K562 (cell line): Measurements from ENCODE around the gene ETV4. TPM values are rescaled to one million over a fixed set of nuclear protein-coding genes. Genes with fewer than 3 reads are reported as not detected.

Experiments
- ATAC-seq: fragments of 200-7000 bp; cut with Tn5 transposase; 3 replicates; pipeline ENCODE4 v1.9.1; 2020; ENCODE audit warnings: moderate library complexity
- BruUV-seq: library from RNA; stranded (reverse); fragments of 400-500 nt; replicated peaks from 2 replicates; lab custom pipeline; 2021; lab: Mats Ljungman, UMichigan
- CTCF ChIA-PET: fragments of 300-600 bp; formaldehyde crosslinking; extraction: SDS; loops from one replicate; lab custom pipeline; 2021; ENCODE audit warnings: low intra/inter-chr PET ratio; lab: Yijun Ruan, JAX
- POLR2A ChIA-PET: fragments of 300-600, 350-650 bp; sonication (Branson Sonifier 250); formaldehyde crosslinking; extraction: SDS; loops from one replicate; lab custom pipeline; 2021; ENCODE audit warnings: antibody characterized with exemption, inconsistent platforms; lab: Yijun Ruan, JAX
- DNase-seq, 4 experiments: peaks; one replicate each; pipeline versions ENCODE4 v3.0.0 to v3.0.0-alpha.2; 2011 to 2018; ENCODE audit warnings: low spot score in 3 of 4, mixed read lengths in 3 of 4; ENCODE audit errors: extremely low read depth in 1 of 4
- FAIRE-seq: peaks from 2 replicates; lab custom pipeline; 2011; peaks lifted over from hg19 to GRCh38; lab: Jason Lieb, UNC
- H2AFZ ChIP-seq: 2 replicates; pipeline ENCODE4 v1.6.0; 2011; ENCODE audit warnings: low read depth, low read length, control low read depth, inconsistent platforms
- H3K27ac ChIP-seq: fragments of 200-600 bp; 3 replicates; pipeline ENCODE4 v1.8.0; 2011; ENCODE audit warnings: low read depth, mild to moderate bottlenecking, control low read depth, inconsistent platforms, low read length, moderate library complexity, mixed read lengths; ENCODE audit errors: extremely low read depth
- H3K27me3 ChIP-seq, 2 experiments: fragments of 300-600 bp in 1 of 2; 2 replicates in 1 of 2; 3 replicates in 1 of 2; pipeline versions ENCODE4 v1.6.0 to v1.8.0; 2011; ENCODE audit warnings: inconsistent platforms in 2 of 2, low read length in 2 of 2, mild to moderate bottlenecking in 1 of 2, mixed read lengths in 1 of 2, moderate library complexity in 1 of 2; ENCODE audit not compliant: control insufficient read depth in 2 of 2, insufficient read depth in 2 of 2
- H3K36me3 ChIP-seq: fragments of 300-600 bp; 3 replicates; pipeline ENCODE4 v1.8.0; 2011; ENCODE audit warnings: mild to moderate bottlenecking, low read length, inconsistent platforms; ENCODE audit not compliant: control insufficient read depth, insufficient read depth
- H3K4me1 ChIP-seq, 2 experiments: fragments of 200-600 bp in 1 of 2; replicated peaks in 1 of 2; 2 replicates in 1 of 2; 3 replicates in 1 of 2; pipeline versions ENCODE4 v1.5.1 to v1.8.0; 2011; ENCODE audit warnings: inconsistent platforms in 2 of 2, low read length in 2 of 2, mild to moderate bottlenecking in 1 of 2, mixed read lengths in 1 of 2, moderate library complexity in 1 of 2; ENCODE audit not compliant: control insufficient read depth in 2 of 2, insufficient read depth in 2 of 2
- H3K4me2 ChIP-seq: 2 replicates; pipeline ENCODE4 v1.6.1; 2011; ENCODE audit warnings: low read length, control low read depth, inconsistent platforms, mixed read lengths; ENCODE audit not compliant: insufficient read depth
- H3K4me3 ChIP-seq: fragments of 200-600 bp; sonication (generic), shearing (Covaris generic); 2 replicates; pipeline ENCODE4 v1.5.1; 2016; ENCODE audit warnings: control low read depth, inconsistent platforms
- H3K79me2 ChIP-seq: fragments of 200-600 bp; 3 replicates; pipeline ENCODE4 v1.8.0; 2011; ENCODE audit warnings: low read length, inconsistent platforms; ENCODE audit not compliant: control insufficient read depth, insufficient read depth
- H3K9ac ChIP-seq, 2 experiments: 2 replicates each; pipeline versions ENCODE4 v1.6.0 to v1.6.1; 2011; ENCODE audit warnings: low read depth in 2 of 2, low read length in 2 of 2, control low read depth in 1 of 2, inconsistent platforms in 1 of 2, mild to moderate bottlenecking in 1 of 2, mixed read lengths in 1 of 2; ENCODE audit not compliant: insufficient read depth in 1 of 2
- H3K9me1 ChIP-seq: one replicate; pipeline ENCODE4 v1.6.0; 2011; ENCODE audit warnings: inconsistent platforms, mild to moderate bottlenecking, low read length, moderate library complexity; ENCODE audit not compliant: control insufficient read depth, insufficient read depth
- H3K9me3 ChIP-seq: replicated peaks from 2 replicates; pipeline ENCODE4 v1.5.1; 2011; ENCODE audit warnings: low read depth, low read length, inconsistent platforms; ENCODE audit not compliant: control insufficient read depth, insufficient read depth
- H4K20me1 ChIP-seq: replicated peaks from 2 replicates; pipeline ENCODE4 v1.6.1; 2011; ENCODE audit warnings: low read length, inconsistent platforms, mixed read lengths; ENCODE audit not compliant: control insufficient read depth, insufficient read depth
- FOXM1 ChIP-seq, 2 experiments: fragments of 450-650 bp in 1 of 2; sonication (generic) in 1 of 2; formaldehyde crosslinking in 1 of 2; IDR thresholded peaks; 2 replicates each; pipeline versions ENCODE4 v1.6.1 to v1.9.0; 2017 to 2022; ENCODE audit warnings: low read depth in 2 of 2, mild to moderate bottlenecking in 2 of 2, missing genetic modification reagents in 1 of 2, moderate library complexity in 1 of 2
- JUND ChIP-seq, 2 experiments: IDR thresholded peaks; 2 replicates in 1 of 2; 3 replicates in 1 of 2; pipeline ENCODE4 v1.6.1; 2011; ENCODE audit warnings: borderline replicate concordance in 2 of 2, low read depth in 2 of 2, low read length in 2 of 2, improper control_type of control experiment in 1 of 2, missing biosample characterization in 1 of 2, missing genetic modification characterization in 1 of 2, missing genetic modification reagents in 1 of 2
- YY1 ChIP-seq, 3 experiments: IDR thresholded peaks; 2 replicates each; pipeline ENCODE4 v1.6.1; 2011; ENCODE audit warnings: low read length in 2 of 3, mild to moderate bottlenecking in 2 of 3, moderate library complexity in 2 of 3, borderline replicate concordance in 1 of 3, control low read depth in 1 of 3, low read depth in 1 of 3; ENCODE audit not compliant: insufficient read depth in 3 of 3, insufficient replicate concordance in 2 of 3, control insufficient read depth in 1 of 3, insufficient read length in 1 of 3; ENCODE audit errors: extremely low read depth in 1 of 3
- WGBS: fragments of 100-300 bp; shearing (Covaris generic); methylation state at CpG from one replicate; pipeline ENCODE4 v1.1.6; 2016; ENCODE audit warnings: low coverage, mixed read lengths; ENCODE audit not compliant: insufficient coverage; ENCODE audit errors: missing lambda C conversion rate; 5-methylcytosine and 5-hydroxymethylcytosine counted together
- in situ Hi-C: fragments of 300-500 bp; cut with MboI; formaldehyde crosslinking; loops from 4 replicates; pipeline ENCODE4 v1.15.0; 2018; ENCODE audit warnings: inconsistent platforms, mixed read lengths
- intact Hi-C: fragments of 100-400 bp; cut with micrococcal nuclease; formaldehyde crosslinking; loops from 2 replicates; pipeline ENCODE4 v1.14.2; 2022
- polyA plus RNA-seq, 8 experiments: library from polyadenylated mRNA; depleted of rRNA in 4 of 8; stranded (reverse) in 5 of 8; unstranded in 3 of 8; fragments of >200 nt; fragmentation: Nextera tagmentation in 2 of 8; fragmentation: Illumina TruSeq in 1 of 8; extraction: Ambion mirVana in 2 of 8; extraction: Trizol in 1 of 8; gene quantifications; 2 replicates each; pipeline versions ENCODE4 v1.2.1 to v1.2.3, GENCODE V29; 2011 to 2014; ENCODE audit warnings: inconsistent platforms in 1 of 8, missing spikeins in 1 of 8
- total RNA-seq, 7 experiments: library from RNA; depleted of rRNA in 6 of 7; stranded (reverse); fragments of >200 nt in 6 of 7; fragmentation: Illumina TruSeq in 2 of 7; extraction: Trizol in 2 of 7; gene quantifications; 2 replicates each; pipeline versions ENCODE4 v1.2.1 to v1.2.3, GENCODE V29; 2011 to 2021; ENCODE audit warnings: low replicate concordance in 1 of 7
- TF ChIP-seq, protein P1 (sequence below), 2 experiments: fragments of 250-450 bp in 1 of 2; fragments of 450-650 bp in 1 of 2; sonication (Bioruptor Pico) in 1 of 2; IDR thresholded peaks; 2 replicates each; pipeline versions ENCODE4 v1.6.1 to v1.8.0; 2016 to 2021; ENCODE audit warnings: mild to moderate bottlenecking in 2 of 2, moderate library complexity in 2 of 2, missing compliant biosample characterization in 1 of 2, missing genetic modification characterization in 1 of 2

ETV4 gene
- total and polyA plus RNA-seq, 9 of the 15 experiments (the other 6 are each of a cell fraction or from before 2014, with no cell fraction given): 5.5 to 66.3 (median 28.2) TPM

- 59% methylated on average over 3 of the region's 3 CpGs for WGBS
- peak overlapping the region; percentile 66 to 86 for H3K9ac ChIP-seq
- intact Hi-C loops: no loop called here
- peak overlapping the region; percentile 88 for H3K27ac ChIP-seq
- H3K36me3 ChIP-seq: peaks cover 60% of the 10 kb centered on the region
- TF ChIP-seq FOXM1 (IDR thresholded peaks at IDR 0.05; ENCODE audit: low read depth) (no peak), FOXM1 (CRISPR knock-in tag; IDR thresholded peaks at IDR 0.05; ENCODE audit: low read depth) (no peak), YY1 (IDR thresholded peaks at IDR 0.05; ENCODE audit: borderline replicate concordance in 1 of 3, control insufficient read depth in 1 of 3, extremely low read depth in 1 of 3, insufficient read depth in 3 of 3, insufficient read length in 1 of 3, insufficient replicate concordance in 2 of 3, low read depth in 1 of 3, low read length in 2 of 3) (peak in 1 of 3 experiments; percentile 0), JUND (IDR thresholded peaks at IDR 0.05; ENCODE audit: borderline replicate concordance, low read depth, low read length) (no peak), JUND (tag; IDR thresholded peaks at IDR 0.05; ENCODE audit: borderline replicate concordance, low read depth, low read length) (0 out of 3 replicates have a peak, but pooled peaks have one; percentile 7)
- TF ChIP-seq, protein P1, sequence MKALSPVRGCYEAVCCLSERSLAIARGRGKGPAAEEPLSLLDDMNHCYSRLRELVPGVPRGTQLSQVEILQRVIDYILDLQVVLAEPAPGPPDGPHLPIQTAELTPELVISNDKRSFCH (CRISPR knock-in tag; IDR thresholded peaks at IDR 0.05): no peak
- TF ChIP-seq, protein P1 (tag; IDR thresholded peaks at IDR 0.05): peak; percentile 28; the same call in 1 of the 2 replicates
- TF ChIP-seq, all 486 proteins: peak for 3
- no peak overlapping the region for H3K4me3 ChIP-seq
- H4K20me1 ChIP-seq: no peaks in the 10 kb centered on the region
- no peaks in the 10 kb centered on the region for H3K9me3 ChIP-seq
- H3K9me1 ChIP-seq: peaks cover 5% of the 10 kb centered on the region
- H3K79me2 ChIP-seq: no peaks in the 10 kb centered on the region
- DNase-seq: no peak
- peaks cover 25 to 36% of the 10 kb centered on the region in 2 experiments for H3K4me1 ChIP-seq
- no peaks in the 10 kb centered on the region for H3K27me3 ChIP-seq
- FAIRE-seq: no peak
- no peak for ATAC-seq
- ChIA-PET CTCF (no interaction called here), POLR2A (interaction anchor here (0.6 to 2.2 kb wide), 3 partner anchors 16 to 331 kb away, joined by 3 to 7 read pairs (median 4); partner anchors contain the start of gene ETV4)
- in situ Hi-C loops: no loop called here
- H2AFZ ChIP-seq: peak overlapping the region; percentile 94
- peak overlapping the region; percentile 72 for H3K4me2 ChIP-seq
- no TSS peak for BruUV-seq
Measured at GRCh38 chr17:43531082-43531378, 15.1 kb downstream of the ETV4 start.
